GM18505 (cell line): ENCODE results near the gene ZDHHC11B.
"Not testable (repeated sequence)": the region's sequence is repeated elsewhere in the genome, so short reads cannot be mapped to it uniquely, and the experiment has no call there.

Source experiments
- ATAC-seq: cut with Tn5 transposase; IDR thresholded peaks from one replicate; pipeline ENCODE4 v1.9.1; 2021; ENCODE audit not compliant: unreplicated experiment
- POLR2A ChIP-seq: IDR thresholded peaks from 4 replicates; pipeline ENCODE4 v1.6.1; 2011; ENCODE audit warnings: borderline replicate concordance; ENCODE audit not compliant: insufficient read depth, insufficient read length; ENCODE audit errors: extremely low read depth

Gene ZDHHC11B

GRCh38 chr5:784428-785177 lies at the start of gene ZDHHC11B:
TSS of gene ZDHHC11B (minus strand) at chr5:784729. CDS start at chr5:766919, 17,810 bp downstream.
- peak; percentile 66 for ATAC-seq

- ATAC-seq: not testable (repeated sequence)
Observed at GRCh38 chr5:834013-834412, 49.5 kb upstream of the ZDHHC11B start.

- not testable (repeated sequence) for ATAC-seq
Observed at GRCh38 chr5:828194-828593, 43.7 kb upstream of the ZDHHC11B start.

- ATAC-seq: not testable (repeated sequence)
Observed at GRCh38 chr5:825544-825943, 41.0 kb upstream of the ZDHHC11B start.

GRCh38 chr5:821504-821903 lies 37.0 kb upstream of the ZDHHC11B start:
- no peak for TF ChIP-seq POLR2A
- ATAC-seq: no peak

GRCh38 chr5:820245-820644 lies 35.7 kb upstream of the ZDHHC11B start:
- TF ChIP-seq POLR2A: no peak
- no peak for ATAC-seq

- no peak for TF ChIP-seq POLR2A
- no peak for ATAC-seq
Observed at GRCh38 chr5:819078-819477, 34.5 kb upstream of the ZDHHC11B start.

GRCh38 chr5:816176-816575 lies 31.6 kb upstream of the ZDHHC11B start:
- no peak for ATAC-seq
- TF ChIP-seq POLR2A: no peak

GRCh38 chr5:815449-815848 lies 30.9 kb upstream of the ZDHHC11B start:
- no peak for TF ChIP-seq POLR2A
- no peak for ATAC-seq

GRCh38 chr5:813575-813974 lies 29.0 kb upstream of the ZDHHC11B start:
- ATAC-seq: not testable (repeated sequence)

GRCh38 chr5:811384-811783 lies 26.9 kb upstream of the ZDHHC11B start:
- ATAC-seq: not testable (repeated sequence)

- not testable (repeated sequence) for ATAC-seq
Observed at GRCh38 chr5:807719-808514, 23.4 kb upstream of the ZDHHC11B start.

GRCh38 chr5:801472-801871 lies 16.9 kb upstream of the ZDHHC11B start:
- no peak for TF ChIP-seq POLR2A
- ATAC-seq: no peak

- not testable (repeated sequence) for ATAC-seq
Observed at GRCh38 chr5:801055-801454, 16.5 kb upstream of the ZDHHC11B start.

- ATAC-seq: not testable (repeated sequence)
Observed at GRCh38 chr5:798505-799138, 14.1 kb upstream of the ZDHHC11B start.

GRCh38 chr5:797986-798385 lies 13.5 kb upstream of the ZDHHC11B start:
- ATAC-seq: not testable (repeated sequence)

- ATAC-seq: not testable (repeated sequence)
Observed at GRCh38 chr5:795873-796272, 11.3 kb upstream of the ZDHHC11B start.

- ATAC-seq: not testable (repeated sequence)
Observed at GRCh38 chr5:794948-795347, 10.4 kb upstream of the ZDHHC11B start.

GRCh38 chr5:788703-789102 lies 4.2 kb upstream of the ZDHHC11B start:
- ATAC-seq: not testable (repeated sequence)

GRCh38 chr5:787857-788233 lies 3.3 kb upstream of the ZDHHC11B start:
- not testable (repeated sequence) for ATAC-seq
